ENCODE results near the gene ARFGEF3.
A peak's percentile ranks its signal among the peaks of the same experiment; 100 is the strongest.
"Not testable (repeated sequence)": the region's sequence is repeated elsewhere in the genome, so short reads cannot be mapped to it uniquely, and the experiment has no call there.

Gene ARFGEF3

DNA sequence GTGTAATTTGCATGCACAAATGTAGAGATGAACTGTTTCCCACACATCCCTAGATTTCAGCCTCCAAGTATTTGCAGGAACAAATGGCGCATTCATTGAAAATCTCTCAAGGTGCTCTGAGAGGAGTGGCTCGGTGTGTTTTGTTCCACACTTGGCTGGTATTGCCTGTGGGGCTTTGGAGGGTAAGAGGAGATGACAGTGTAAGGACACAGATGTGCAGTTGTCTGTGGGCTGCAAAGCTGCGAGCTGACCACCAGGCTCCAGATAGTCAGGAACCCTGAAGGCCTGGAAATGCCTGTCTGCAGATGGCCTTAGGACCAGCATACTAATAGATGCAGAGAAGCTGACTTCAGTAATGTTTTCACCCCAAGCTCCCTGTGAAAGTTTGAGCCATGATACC lies 114.2 kb downstream of the ARFGEF3 start:
- no peak for DNase-seq

- no peak for DNase-seq
These were observed 116.1 kb downstream of the ARFGEF3 start for GRCh38 chr6:138277835-138278234.

- peak; percentile 35 to 75 for DNase-seq
These were observed 116.6 kb downstream of the ARFGEF3 start for GRCh38 chr6:138278326-138278725.

GRCh38 chr6:138285800-138286199 lies 124.1 kb downstream of the ARFGEF3 start:
- no peak for DNase-seq

DNA sequence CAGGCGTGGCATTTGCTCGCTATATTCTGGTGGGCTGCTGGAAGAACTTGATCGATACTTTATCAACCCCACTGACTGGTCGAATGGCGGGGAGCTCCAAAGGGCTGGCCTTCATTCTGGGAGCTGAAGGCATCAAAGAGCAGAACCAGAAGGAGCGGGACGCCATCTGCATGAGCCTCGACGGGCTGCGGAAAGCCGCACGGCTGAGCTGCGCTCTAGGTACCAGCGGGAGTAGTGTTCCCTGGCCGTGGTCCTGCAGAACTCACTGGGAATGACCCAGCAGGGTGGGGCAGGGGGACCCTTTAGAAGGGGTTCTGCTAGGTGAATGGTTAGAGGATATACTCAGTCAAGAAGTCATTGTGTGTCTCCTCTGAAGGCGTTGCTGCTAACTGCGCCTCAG lies 125.0 kb downstream of the ARFGEF3 start:
- DNase-seq, result no peak

GRCh38 chr6:138287144-138287955 lies 125.6 kb downstream of the ARFGEF3 start:
- no peak for DNase-seq

GRCh38 chr6:138288428-138289085 lies 126.8 kb downstream of the ARFGEF3 start:
- DNase-seq, result not testable (repeated sequence)

- no peak for DNase-seq
These were observed 128.0 kb downstream of the ARFGEF3 start for GRCh38 chr6:138289739-138290138.

DNA sequence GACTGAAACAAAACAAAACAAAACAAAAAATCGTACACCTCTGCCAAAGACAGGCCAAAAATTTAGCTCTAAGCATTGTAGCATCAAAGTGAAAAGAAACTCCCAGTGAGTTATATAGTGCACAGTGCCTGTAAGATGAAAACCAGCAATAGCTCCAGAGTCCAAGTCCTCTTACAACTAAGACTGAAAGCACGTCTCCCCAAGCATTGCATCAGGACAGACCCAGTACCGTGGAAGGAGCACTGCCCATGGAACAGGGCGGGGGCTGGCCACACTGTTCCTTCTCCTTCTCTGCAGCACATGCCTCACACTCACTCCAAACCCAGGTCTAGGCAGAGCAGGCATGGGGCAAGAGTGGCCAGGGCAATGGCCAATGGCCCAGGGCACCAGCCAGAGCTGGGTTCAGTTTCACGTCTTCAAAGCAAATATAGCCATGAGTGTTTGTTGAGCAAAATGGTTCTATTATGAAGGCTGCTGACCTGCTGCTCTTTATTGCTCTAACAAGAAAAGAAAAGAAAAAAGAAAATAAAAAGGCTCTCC lies 128.8 kb downstream of the ARFGEF3 start:
- DNase-seq, result no peak

DNA sequence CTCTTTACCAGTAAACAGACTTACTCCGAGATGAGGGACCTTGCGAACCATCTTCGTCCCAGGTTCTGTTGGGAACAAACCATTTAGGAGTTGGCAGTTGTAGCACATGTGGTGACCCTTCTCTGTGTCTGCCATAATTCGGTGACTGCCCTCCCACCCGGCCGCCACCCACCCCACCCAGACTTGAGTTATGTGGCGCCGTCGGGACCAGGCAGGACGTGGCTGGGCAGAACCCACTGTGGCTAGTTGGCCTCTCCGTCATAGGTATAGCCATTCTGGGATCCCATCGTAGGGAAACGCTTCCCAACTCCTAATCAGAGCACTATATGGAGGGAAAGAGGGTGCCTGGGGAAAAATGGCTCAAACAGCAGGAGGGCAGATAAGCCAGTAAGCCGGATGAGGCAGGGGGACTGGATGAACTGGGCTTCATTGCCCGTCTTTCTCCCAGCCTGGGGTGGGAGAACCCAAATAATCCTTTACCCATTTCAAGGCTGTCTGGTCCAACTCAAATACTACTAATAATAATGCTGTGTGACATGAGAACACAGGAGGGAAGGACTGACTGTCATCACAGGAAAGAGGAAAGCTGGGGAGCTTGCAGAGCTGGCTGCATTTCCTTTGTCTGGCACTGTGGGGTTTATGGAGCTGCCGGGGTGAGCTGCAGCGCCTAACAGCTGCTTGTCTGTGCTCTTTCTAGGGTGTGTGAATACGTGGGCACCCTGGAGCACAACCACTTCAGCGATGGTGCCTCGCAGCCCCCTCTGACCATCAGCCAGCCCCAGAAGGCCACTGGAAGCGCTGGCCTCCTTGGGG lies 129.5 kb downstream of the ARFGEF3 start:
- DNase-seq, result no peak

- peak in 1 of 2 donors; percentile 49 for DNase-seq
These were observed 130.1 kb downstream of the ARFGEF3 start for GRCh38 chr6:138291849-138292181.

DNA sequence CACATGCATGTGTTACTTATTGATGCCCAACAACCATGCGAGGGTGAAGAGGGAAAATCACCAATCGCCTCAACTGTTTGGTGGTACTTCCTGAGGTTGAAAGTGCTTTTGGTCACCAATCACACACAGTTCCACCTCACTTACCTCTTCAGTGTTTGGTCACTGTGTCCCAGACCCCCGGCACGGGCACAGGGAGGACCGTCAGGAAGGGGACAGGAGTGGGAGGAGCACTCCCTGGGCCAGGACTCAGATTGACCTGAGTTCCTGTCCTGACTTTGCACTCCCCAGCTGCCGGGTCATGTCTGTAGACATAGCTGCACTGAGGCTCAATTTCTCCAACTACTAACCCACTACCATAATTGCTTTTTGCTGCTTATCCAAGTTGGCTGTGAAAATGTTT lies 130.7 kb downstream of the ARFGEF3 start:
- DNase-seq, result no peak

- no peak for DNase-seq
These were observed 132.0 kb downstream of the ARFGEF3 start for GRCh38 chr6:138293428-138294395.

DNA sequence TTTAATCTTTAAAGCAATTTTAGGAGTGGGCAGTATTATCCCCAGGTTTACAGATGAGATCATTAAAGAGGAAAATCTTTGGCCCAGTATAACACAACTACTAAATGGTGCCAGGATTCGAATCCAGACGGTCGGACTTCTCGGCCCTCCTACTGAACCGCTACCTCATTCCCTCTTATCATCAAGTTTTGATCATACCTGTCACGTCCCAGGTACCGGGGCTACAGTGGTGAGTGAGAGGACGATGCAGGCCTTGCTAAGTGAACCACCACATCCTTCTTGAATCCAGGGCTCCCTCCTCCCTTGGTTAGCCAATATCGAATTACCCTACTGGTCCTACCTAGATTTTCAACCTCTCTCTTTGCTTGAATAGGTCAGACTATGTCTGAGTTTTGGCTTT lies 134.6 kb downstream of the ARFGEF3 start:
- no peak for DNase-seq

DNA sequence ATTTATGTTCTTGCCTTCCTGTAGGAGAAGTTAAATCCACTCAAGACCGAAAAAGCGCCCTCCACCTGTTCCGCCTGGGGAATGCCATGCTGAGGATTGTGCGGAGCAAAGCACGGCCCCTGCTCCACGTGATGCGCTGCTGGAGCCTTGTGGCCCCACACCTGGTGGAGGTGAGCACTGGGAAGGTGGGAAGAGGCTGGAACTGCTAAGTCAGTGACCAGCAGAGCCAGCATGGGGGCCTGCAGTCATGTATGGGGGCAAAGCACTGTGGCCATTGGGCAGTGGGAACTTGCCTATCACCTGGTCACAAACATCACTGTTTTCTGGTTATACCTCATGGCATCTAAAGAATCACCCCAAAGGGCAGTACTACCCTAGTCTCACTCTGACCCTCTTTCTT lies 135.0 kb downstream of the ARFGEF3 start:
- DNase-seq, result no peak

- no peak for DNase-seq
These were observed 136.1 kb downstream of the ARFGEF3 start for GRCh38 chr6:138297761-138298298.

DNA sequence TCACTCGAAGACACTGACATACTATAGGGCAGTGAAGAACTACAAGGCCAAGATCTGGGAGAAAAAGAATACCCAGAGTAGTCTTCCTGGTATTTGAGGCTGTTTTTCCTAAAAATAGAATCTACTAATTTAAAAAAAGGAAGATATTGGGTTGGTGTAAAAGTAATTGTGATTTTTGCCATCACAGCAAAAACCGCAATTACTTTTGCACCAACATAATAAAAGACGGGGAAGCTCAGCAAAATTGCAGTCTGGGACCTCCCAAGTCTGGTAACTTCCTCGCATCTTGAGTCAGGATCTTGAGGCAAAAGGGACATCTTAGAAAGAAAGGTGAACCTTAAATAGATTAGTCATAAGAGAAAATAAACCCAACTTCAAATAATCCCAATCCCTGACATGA lies 138.7 kb downstream of the ARFGEF3 start:
- no peak for DNase-seq

DNA sequence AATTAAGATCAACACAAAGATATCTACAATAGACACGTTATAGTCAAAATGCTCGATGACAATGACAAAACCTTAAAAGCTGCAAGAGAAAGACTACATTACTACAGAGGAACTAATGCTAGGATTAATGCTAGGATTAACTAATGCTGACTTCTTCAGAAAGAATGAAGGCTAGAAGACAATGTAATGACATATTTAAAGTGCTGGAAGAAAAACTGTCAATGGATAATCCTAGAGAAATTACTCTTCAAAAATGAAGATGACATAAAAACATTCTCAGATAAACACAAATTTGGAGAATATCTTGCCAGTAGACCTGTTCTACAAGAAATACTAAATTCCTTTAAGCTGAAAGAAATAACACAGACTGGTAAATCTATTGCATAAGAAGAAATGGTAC lies 140.8 kb downstream of the ARFGEF3 start:
- DNase-seq, result no peak

- no peak for DNase-seq
These were observed 145.6 kb downstream of the ARFGEF3 start for GRCh38 chr6:138307352-138307751.

DNA sequence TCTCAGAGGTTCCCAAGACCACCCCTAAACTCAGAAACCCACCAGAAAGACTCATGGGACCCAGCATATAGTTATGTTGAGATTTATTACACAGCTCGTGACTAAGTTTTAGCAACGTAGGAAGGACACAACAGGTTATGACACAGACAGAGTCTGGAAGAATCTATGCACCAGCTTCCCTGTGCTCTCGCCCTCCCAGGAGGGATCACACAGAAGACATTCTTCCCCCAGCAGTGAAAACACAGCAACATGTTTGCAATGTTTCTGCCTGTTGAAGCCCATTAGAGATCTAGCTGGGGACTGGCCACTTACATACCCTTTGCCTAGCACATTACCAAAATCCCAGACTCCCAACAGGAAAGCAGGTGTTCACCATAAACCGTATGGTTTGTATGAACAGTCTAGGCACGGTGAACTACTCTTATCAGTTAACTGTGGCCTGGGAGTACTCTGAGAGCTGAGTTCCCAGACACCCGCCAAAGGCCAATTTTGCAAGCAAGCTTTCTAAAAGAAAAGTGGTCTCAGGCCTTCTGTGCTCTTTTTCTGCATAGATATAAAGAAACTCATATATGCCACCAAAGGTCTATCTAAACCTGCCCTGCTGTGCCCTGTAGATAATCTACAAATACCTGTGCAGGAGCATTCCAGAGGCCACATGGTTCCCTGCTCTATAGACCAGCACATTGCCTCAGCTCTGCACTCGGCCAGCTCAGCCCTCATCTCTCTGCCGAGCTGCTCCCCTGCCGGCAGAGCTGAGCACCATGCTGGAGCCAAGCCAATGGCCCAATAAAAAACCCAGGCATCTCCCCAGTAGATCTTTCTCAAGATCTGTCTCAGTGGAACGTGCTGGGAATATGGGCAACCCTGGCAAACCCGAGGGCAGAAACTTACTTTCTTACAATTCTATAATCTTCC lies 146.3 kb downstream of the ARFGEF3 start:
- DNase-seq, result peak in 1 of 2 donors; percentile 35

GRCh38 chr6:138308731-138309110 lies 147.0 kb downstream of the ARFGEF3 start:
- no peak for DNase-seq
